HEK293 (cell line): Measurements from ENCODE around the gene AMOTL1.

Experiments used
- CTCF ChIP-seq: fragments of 450-650 bp; formaldehyde crosslinking; IDR thresholded peaks from 2 replicates; pipeline ENCODE4 v1.5.1; 2016; ENCODE audit warnings: missing biosample characterization, missing genetic modification characterization
- HOXA7 ChIP-seq: sonication (generic); formaldehyde crosslinking; IDR thresholded peaks from 2 replicates; pipeline ENCODE4 v1.8.1; 2022; ENCODE audit warnings: missing genetic modification reagents, borderline replicate concordance
- HOXC10 ChIP-seq: sonication (generic); formaldehyde crosslinking; IDR thresholded peaks from 2 replicates; pipeline ENCODE4 v1.8.1; 2023; ENCODE audit warnings: mild to moderate bottlenecking, missing genetic modification reagents
- PBX3 ChIP-seq: sonication (generic); formaldehyde crosslinking; IDR thresholded peaks from 2 replicates; pipeline ENCODE4 v1.8.1; 2022; ENCODE audit warnings: mild to moderate bottlenecking, moderate library complexity, missing genetic modification reagents
- REST ChIP-seq: fragments of 450-650 bp; formaldehyde crosslinking; IDR thresholded peaks from 2 replicates; pipeline ENCODE4 v1.5.1; 2016; ENCODE audit warnings: missing biosample characterization, missing genetic modification characterization
- SALL2 ChIP-seq: fragments of 450-650 bp; formaldehyde crosslinking; IDR thresholded peaks from 2 replicates; pipeline ENCODE4 v1.5.0; 2017; ENCODE audit warnings: missing biosample characterization, mild to moderate bottlenecking, missing genetic modification characterization, borderline replicate concordance
- ZBTB1 ChIP-seq: fragments of 450-650 bp; formaldehyde crosslinking; IDR thresholded peaks from 2 replicates; pipeline ENCODE4 v1.5.1; 2016; ENCODE audit warnings: missing biosample characterization, missing genetic modification characterization
- ZNF175 ChIP-seq: fragments of 450-650 bp; formaldehyde crosslinking; IDR thresholded peaks from 2 replicates; pipeline ENCODE4 v1.5.1; 2016; ENCODE audit warnings: missing biosample characterization, missing genetic modification characterization
- ZNF24 ChIP-seq: fragments of 450-650 bp; formaldehyde crosslinking; IDR thresholded peaks from 2 replicates; pipeline ENCODE4 v1.5.1; 2016; ENCODE audit warnings: missing biosample characterization, missing genetic modification characterization
- ZNF404 ChIP-seq: fragments of 450-650 bp; formaldehyde crosslinking; IDR thresholded peaks from 2 replicates; pipeline ENCODE4 v1.5.1; 2017; ENCODE audit warnings: missing biosample characterization, missing genetic modification characterization
- ZNF449 ChIP-seq: fragments of 450-650 bp; formaldehyde crosslinking; IDR thresholded peaks from 2 replicates; pipeline ENCODE4 v1.5.1; 2017; ENCODE audit warnings: missing biosample characterization, mild to moderate bottlenecking, missing genetic modification characterization, moderate library complexity
- ZNF580 ChIP-seq: fragments of 450-650 bp; formaldehyde crosslinking; IDR thresholded peaks from 2 replicates; pipeline ENCODE4 v1.5.1; 2016; ENCODE audit warnings: missing biosample characterization, missing genetic modification characterization
- ZSCAN23 ChIP-seq: fragments of 450-650 bp; formaldehyde crosslinking; IDR thresholded peaks from 2 replicates; pipeline ENCODE4 v1.5.1; 2016; ENCODE audit warnings: missing biosample characterization, missing genetic modification characterization

GRCh38 chr11:94792451-94792850, 24.3 kb downstream of the AMOTL1 start:
- TF ChIP-seq ZNF175 (tag by site-specific recombination): no peak
- TF ChIP-seq PBX3 (CRISPR knock-in tag): no peak
- TF ChIP-seq ZNF580: no peak
- TF ChIP-seq CTCF (tag by site-specific recombination): no peak
- no peak for TF ChIP-seq ZBTB1 (tag by site-specific recombination)
- TF ChIP-seq ZNF24 (tag by site-specific recombination): no peak
- no peak for TF ChIP-seq ZSCAN23
- no peak for TF ChIP-seq ZNF449 (tag by site-specific recombination)
- no peak for TF ChIP-seq ZNF404 (tag by site-specific recombination)
- no peak for TF ChIP-seq SALL2
- TF ChIP-seq HOXC10 (CRISPR knock-in tag): no peak
- peak; percentile 81 for TF ChIP-seq REST (tag by site-specific recombination)
- no peak for TF ChIP-seq HOXA7 (CRISPR knock-in tag)
